NCI-H1092 treated with DMSO at 0.1 percent for 48 hours (cell line): Measurements from ENCODE around the gene HOXD3.

Source experiments
- DNase-seq: peaks from one replicate; lab custom pipeline; 2025; lab: John Stamatoyannopoulos, UW

Gene HOXD3

DNA sequence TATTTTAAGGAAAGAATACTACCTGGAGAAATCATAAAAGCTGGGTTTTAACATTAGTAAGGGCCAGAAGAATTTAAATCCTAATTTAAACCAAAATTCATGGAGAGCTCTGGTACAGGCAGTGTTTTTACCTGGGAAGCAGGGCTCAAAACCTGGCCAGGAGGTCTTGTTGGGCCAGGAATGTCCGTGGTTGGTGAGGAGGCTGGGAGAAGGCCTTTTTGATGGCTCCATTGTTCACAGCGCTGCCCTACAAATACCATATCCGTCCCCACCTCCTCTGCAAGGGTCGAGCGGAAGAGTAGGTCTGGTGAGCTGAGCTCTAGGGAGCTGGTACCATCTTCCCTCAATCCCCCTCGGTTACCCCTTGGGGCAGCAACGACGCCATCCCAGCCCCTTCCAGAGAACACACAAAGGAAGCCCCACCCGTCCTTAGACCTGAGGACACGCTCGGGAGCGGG is 20.5 kb downstream of the HOXD3 start:
- DNase-seq = no peak

DNA sequence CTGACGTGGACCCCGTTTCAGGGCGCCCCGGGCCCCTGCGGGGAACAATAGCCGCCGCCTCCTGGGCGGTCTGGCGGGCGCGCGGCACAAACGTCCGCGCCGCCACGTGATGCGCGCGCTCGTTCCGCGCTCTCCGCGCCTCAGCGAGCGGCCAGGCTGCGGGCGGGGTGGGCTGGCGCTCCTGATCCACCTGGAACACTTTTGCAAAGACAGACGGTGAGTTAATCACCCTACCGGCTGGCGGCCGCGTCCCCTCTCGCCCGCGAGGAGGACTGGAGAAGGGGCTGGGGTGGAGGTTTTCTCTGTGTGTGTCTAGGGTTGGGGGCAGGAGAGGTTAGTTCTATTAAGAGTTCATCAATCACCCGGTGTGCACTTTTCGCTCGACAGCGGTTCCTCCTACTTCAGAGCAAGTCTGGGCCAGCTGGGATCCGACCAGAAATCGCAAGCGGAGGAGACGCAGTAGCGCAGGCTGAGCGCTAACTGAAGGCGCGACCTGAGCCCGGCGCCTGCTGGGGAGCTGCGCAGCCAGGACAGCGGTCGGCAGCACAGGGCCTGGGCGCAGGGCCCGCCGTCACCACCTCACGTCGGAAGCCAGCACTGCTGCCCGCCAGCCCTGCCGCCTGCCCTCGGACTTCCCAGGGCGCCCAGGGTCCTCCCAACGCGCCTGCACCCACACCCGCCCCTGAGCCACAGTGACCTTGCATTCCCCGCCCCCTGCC is 21.1 kb downstream of the HOXD3 start:
- no peak for DNase-seq

- DNase-seq = no peak
Measured at GRCh38 chr2:176178757-176179295, 21.7 kb downstream of the HOXD3 start.

- DNase-seq = no peak
Measured at GRCh38 chr2:176181551-176181950, 24.4 kb downstream of the HOXD3 start.

GRCh38 chr2:176182671-176183070 is 25.6 kb downstream of the HOXD3 start:
- no peak for DNase-seq

DNA sequence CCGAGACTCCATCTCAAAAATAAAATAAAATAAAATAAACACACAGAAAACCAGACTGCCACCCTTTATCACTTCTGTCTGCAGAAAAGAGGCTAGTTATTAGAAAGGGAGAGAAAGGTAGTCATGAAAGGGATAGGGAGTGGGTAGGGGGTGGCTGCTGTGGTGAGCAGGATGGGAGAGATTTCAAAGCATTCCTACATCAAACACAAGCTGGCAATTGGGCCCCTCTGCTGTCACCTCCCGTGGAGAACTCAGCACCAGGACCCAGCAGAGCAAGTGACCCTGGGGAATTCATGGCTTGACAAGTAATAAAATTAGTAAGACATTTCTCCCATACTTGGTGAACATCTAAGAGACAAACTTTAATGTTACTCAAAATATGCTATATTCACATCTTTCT is 27.6 kb downstream of the HOXD3 start:
- no peak for DNase-seq

- no peak for DNase-seq
Measured at GRCh38 chr2:176186024-176186423, 28.9 kb downstream of the HOXD3 start.

- DNase-seq = peak; percentile 24
Measured at GRCh38 chr2:176187200-176187898, 30.2 kb downstream of the HOXD3 start.

- peak; percentile 53 for DNase-seq
Measured at GRCh38 chr2:176187899-176188773, 31.0 kb downstream of the HOXD3 start, which contains the start of gene HOXD1. Gene HOXD1 (plus strand): TSS chr2:176188668. CDS start chr2:176188802, 134 bp downstream.

DNA sequence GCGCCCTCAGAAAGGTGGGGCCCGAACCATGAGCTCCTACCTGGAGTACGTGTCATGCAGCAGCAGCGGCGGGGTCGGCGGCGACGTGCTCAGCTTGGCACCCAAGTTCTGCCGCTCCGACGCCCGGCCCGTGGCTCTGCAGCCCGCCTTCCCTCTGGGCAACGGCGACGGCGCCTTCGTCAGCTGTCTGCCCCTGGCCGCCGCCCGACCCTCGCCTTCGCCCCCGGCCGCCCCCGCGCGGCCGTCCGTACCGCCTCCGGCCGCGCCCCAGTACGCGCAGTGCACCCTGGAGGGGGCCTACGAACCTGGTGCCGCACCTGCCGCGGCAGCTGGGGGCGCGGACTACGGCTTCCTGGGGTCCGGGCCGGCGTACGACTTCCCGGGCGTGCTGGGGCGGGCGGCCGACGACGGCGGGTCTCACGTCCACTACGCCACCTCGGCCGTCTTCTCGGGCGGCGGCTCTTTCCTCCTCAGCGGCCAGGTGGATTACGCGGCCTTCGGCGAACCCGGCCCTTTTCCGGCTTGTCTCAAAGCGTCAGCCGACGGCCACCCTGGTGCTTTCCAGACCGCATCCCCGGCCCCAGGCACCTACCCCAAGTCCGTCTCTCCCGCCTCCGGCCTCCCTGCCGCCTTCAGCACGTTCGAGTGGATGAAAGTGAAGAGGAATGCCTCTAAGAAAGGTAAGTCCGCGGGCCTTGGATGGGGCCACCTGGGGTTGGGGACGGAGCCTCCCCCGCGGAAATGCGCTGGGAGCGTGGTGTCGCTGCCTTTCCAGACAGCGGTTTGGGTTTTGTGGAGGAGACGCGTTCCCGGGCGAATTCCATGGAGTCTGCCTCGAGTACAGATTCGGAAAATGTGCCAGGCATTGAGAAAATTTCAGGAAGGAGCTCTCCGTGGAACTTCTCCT is 31.9 kb downstream of the HOXD3 start:
- DNase-seq = peak; percentile 32

- DNase-seq = no peak
Measured at GRCh38 chr2:176189681-176190641, 32.9 kb downstream of the HOXD3 start.

DNA sequence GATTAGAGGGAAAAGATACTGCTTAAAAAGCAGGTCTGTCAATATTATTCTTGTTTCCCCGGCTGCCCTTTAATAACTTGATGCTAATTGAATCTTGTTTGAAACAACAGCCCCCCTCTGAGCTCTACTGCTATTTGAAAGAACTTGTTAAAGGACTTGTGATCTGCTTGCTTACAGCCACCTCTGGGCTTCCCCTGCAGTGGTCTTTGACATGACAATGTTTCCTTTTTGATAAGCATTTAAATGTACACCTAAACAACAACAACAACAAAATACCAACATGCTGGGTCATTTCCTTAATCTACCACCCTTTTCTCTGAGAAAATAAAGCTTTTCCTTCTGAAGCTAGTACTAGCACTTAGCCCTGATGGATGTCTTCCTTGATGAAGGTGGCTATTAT is 35.2 kb downstream of the HOXD3 start:
- DNase-seq = no peak

GRCh38 chr2:176193048-176193447 is 35.9 kb downstream of the HOXD3 start:
- DNase-seq = no peak

DNA sequence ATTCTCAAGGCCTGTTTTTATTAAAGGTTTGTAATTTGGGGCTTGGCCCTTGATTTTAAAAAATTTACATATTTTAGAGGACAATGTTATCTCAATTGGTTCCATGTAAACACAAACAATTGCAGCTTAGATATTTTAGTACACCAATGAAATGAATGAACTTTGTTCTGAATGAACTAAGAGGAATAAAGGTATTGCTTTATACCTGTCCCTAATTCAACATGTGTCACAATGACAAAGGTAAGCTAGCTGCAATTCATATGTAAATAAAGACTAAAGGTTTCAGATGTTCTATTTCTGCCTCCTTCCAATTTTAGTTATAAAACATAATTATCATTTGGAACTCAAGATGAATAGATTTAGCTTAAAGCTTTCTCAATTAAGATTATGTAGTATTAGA is 42.8 kb downstream of the HOXD3 start:
- no peak for DNase-seq

- DNase-seq = no peak
Measured at GRCh38 chr2:176200971-176201370, 43.9 kb downstream of the HOXD3 start.

- DNase-seq = no peak
Measured at GRCh38 chr2:176202491-176202890, 45.4 kb downstream of the HOXD3 start.

DNA sequence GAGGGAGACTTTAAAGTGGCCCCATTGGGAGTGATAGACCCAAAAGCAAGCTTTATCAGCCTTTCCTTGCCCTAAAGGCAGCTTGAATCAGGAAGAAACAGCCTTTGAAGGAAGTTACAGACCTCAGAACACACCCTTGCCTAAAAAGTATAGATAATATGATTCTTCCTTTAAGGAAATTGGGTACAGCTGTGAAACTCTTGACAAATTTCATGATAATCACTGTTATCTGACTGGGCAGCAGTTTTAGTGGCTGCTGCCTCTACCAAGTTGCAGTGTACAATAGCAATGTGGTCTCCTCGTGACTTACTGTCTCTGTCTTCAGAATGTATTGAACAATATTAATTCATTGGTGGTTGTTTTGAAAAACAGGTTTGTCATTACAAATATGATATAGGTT is 48.0 kb downstream of the HOXD3 start:
- no peak for DNase-seq

- DNase-seq = no peak
Measured at GRCh38 chr2:176206136-176206535, 49.0 kb downstream of the HOXD3 start.

- DNase-seq = no peak
Measured at GRCh38 chr2:176206682-176207081, 49.6 kb downstream of the HOXD3 start.

DNA sequence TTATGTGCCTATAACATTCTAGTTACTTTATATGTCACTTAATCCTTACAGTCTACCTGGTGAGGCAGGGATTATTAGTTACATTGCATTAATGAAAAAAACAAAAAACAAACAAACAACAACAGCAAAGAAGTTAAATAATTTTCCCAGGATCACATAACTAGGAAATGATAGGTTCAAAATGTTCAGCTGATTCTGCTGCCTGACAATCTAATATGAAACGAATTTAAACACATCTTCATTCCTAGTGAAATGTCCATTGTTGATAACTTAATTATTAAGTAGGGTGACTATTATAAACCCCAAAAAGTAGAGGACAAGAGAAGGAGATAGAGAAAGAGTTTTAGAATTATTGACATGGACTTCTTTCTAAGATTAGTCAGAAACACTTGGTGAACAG is 54.0 kb downstream of the HOXD3 start:
- no peak for DNase-seq
